Measurements from ENCODE around the gene NRAP. TPM values are rescaled to one million over a fixed set of nuclear protein-coding genes. Genes with fewer than 3 reads are reported as not detected.

NRAP gene
- total RNA-seq, 1 donor from 2014 or later, result not detected

GRCh38 chr10:113562704-113563103 lies 101.1 kb downstream of the NRAP start:
- intact Hi-C loops (cut with DNase I), result no loop called here
- Histone ChIP-seq H3K4me3 (no peak overlapping the region), H3K36me3 (no peaks in the 10 kb centered on the region), H3K27ac (no peak overlapping the region), H3K27me3 (ENCODE audit: low read depth) (no peaks in the 10 kb centered on the region), H3K4me1 (no peaks in the 10 kb centered on the region), H3K9me3 (no peaks in the 10 kb centered on the region)
- no peak for DNase-seq
- no peak for ATAC-seq
- no peak for TF ChIP-seq CTCF (IDR thresholded peaks at IDR 0.05)

GRCh38 chr10:113562069-113562468 lies 101.8 kb downstream of the NRAP start:
- Histone ChIP-seq H3K4me3 (no peak overlapping the region), H3K27me3 (ENCODE audit: low read depth) (no peaks in the 10 kb centered on the region), H3K36me3 (no peaks in the 10 kb centered on the region), H3K4me1 (no peaks in the 10 kb centered on the region), H3K27ac (no peak overlapping the region), H3K9me3 (no peaks in the 10 kb centered on the region)
- intact Hi-C loops (cut with DNase I), result no loop called here
- ATAC-seq (no peak), DNase-seq (no peak)
- no peak for TF ChIP-seq CTCF (IDR thresholded peaks at IDR 0.05)

- Histone ChIP-seq H3K27ac (no peak overlapping the region), H3K4me3 (no peak overlapping the region), H3K36me3 (no peaks in the 10 kb centered on the region), H3K9me3 (no peaks in the 10 kb centered on the region), H3K4me1 (no peaks in the 10 kb centered on the region), H3K27me3 (ENCODE audit: low read depth) (no peaks in the 10 kb centered on the region)
- intact Hi-C loops (cut with DNase I), result no loop called here
- DNase-seq (no peak), ATAC-seq (no peak)
- no peak for TF ChIP-seq CTCF (IDR thresholded peaks at IDR 0.05)
Measured at GRCh38 chr10:113561214-113561613, 102.6 kb downstream of the NRAP start.

GRCh38 chr10:113560071-113560470 lies 103.8 kb downstream of the NRAP start:
- no peak for TF ChIP-seq CTCF (IDR thresholded peaks at IDR 0.05)
- intact Hi-C loops (cut with DNase I), result no loop called here
- no peaks in the 10 kb centered on the region for H3K27me3 ChIP-seq (ENCODE audit: low read depth)

GRCh38 chr10:113557903-113558321 lies 105.9 kb downstream of the NRAP start:
- no peak for ATAC-seq
- Histone ChIP-seq H3K27me3 (ENCODE audit: low read depth) (no peaks in the 10 kb centered on the region), H3K27ac (no peak overlapping the region), H3K9me3 (no peaks in the 10 kb centered on the region), H3K36me3 (no peaks in the 10 kb centered on the region), H3K4me3 (no peak overlapping the region), H3K4me1 (no peaks in the 10 kb centered on the region)
- no peak for DNase-seq
- intact Hi-C loops (cut with DNase I), result no loop called here
- no peak for TF ChIP-seq CTCF (IDR thresholded peaks at IDR 0.05)

More at GRCh38 chr10:113560071-113560470, 103.8 kb downstream of the NRAP start:
- Histone ChIP-seq H3K27ac (no peak overlapping the region), H3K4me3 (no peak overlapping the region), H3K36me3 (no peaks in the 10 kb centered on the region), H3K9me3 (no peaks in the 10 kb centered on the region), H3K4me1 (no peaks in the 10 kb centered on the region)
- ATAC-seq (no peak), DNase-seq (no peak)

- DNase-seq, result no peak
- Histone ChIP-seq H3K36me3 (no peaks in the 10 kb centered on the region), H3K27me3 (ENCODE audit: low read depth) (no peaks in the 10 kb centered on the region), H3K4me1 (no peaks in the 10 kb centered on the region), H3K4me3 (no peak overlapping the region), H3K9me3 (no peaks in the 10 kb centered on the region), H3K27ac (no peak overlapping the region)
- TF ChIP-seq CTCF (IDR thresholded peaks at IDR 0.05), result no peak
- intact Hi-C loops (cut with DNase I), result no loop called here
- ATAC-seq, result no peak
Measured at GRCh38 chr10:113557424-113557862, 106.4 kb downstream of the NRAP start.
